ENCODE results near the gene PPP6R2.
A peak's percentile ranks its signal among the peaks of the same experiment; 100 is the strongest.

PPP6R2 gene

DNA sequence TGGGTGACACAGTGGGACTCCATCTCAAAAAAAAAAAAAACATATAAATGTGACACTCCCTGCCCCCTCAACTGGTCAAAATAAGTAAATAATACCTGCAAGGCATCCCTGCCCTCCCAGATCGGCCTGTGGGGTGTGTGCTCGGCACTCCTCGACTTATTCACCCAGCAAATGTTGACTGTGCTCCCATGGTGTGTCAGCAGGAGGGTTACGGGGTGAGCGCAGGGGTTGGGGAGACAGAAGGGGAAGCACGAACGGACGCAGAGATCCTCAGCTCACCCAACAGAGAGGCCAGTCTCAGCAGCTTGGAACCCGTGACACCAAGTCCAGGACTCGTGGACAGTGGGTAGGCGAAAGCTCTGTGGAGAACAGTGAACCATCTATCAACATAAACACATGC is 136.6 kb downstream of the PPP6R2 start:
- POLR2A ChIA-PET, result no interaction called here

DNA sequence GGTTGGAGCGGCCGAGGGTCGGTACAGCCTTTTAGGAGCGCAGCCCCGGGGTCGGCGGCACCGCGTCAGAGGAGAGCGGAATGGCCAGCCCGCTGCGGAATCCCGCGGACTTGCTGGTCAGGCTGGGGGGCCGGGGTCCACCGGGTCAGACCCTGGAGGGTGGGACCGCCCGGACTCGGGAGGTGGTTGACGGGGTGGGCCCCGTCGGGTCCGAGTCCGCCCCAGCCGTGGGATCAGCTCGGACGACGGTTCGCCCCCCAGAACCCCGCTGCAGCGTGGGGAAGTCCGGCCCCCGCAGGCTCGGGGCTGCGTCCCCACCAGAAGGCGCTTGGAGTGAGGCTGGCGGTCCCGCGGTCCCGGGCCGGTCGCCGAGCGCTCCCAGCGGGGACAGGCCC is 137.9 kb downstream of the PPP6R2 start:
- DNase-seq (ENCODE audit: low read depth, low spot score), result no peak
- TF ChIP-seq, protein P1, sequence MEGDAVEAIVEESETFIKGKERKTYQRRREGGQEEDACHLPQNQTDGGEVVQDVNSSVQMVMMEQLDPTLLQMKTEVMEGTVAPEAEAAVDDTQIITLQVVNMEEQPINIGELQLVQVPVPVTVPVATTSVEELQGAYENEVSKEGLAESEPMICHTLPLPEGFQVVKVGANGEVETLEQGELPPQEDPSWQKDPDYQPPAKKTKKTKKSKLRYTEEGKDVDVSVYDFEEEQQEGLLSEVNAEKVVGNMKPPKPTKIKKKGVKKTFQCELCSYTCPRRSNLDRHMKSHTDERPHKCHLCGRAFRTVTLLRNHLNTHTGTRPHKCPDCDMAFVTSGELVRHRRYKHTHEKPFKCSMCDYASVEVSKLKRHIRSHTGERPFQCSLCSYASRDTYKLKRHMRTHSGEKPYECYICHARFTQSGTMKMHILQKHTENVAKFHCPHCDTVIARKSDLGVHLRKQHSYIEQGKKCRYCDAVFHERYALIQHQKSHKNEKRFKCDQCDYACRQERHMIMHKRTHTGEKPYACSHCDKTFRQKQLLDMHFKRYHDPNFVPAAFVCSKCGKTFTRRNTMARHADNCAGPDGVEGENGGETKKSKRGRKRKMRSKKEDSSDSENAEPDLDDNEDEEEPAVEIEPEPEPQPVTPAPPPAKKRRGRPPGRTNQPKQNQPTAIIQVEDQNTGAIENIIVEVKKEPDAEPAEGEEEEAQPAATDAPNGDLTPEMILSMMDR (IDR thresholded peaks at IDR 0.05; ENCODE audit: insufficient read depth, low read length, missing control alignments), result no peak
- POLR2A ChIA-PET, result no interaction called here
- H3K4me3 ChIP-seq (ENCODE audit: low read depth, low read length), result peak overlapping the region; percentile 70
- CTCF ChIA-PET, result interaction anchor here (1.2 to 2.1 kb wide), 2 partner anchors 13 to 16 kb away, joined by 4 to 9 read pairs; no protein-coding TSS in a partner anchor

More for the DNA sequence above, 136.6 kb downstream of the PPP6R2 start:
- no peak for DNase-seq (ENCODE audit: low read depth, low spot score)
- H3K4me3 ChIP-seq (ENCODE audit: low read depth, low read length), result no peak overlapping the region
- TF ChIP-seq, protein P1 (IDR thresholded peaks at IDR 0.05; ENCODE audit: insufficient read depth, low read length, missing control alignments), result no peak
- CTCF ChIA-PET, result interaction anchor here (0.6 to 2.1 kb wide), 2 partner anchors 18 to 46 kb away, joined by 3 to 9 read pairs; no protein-coding TSS in a partner anchor

DNA sequence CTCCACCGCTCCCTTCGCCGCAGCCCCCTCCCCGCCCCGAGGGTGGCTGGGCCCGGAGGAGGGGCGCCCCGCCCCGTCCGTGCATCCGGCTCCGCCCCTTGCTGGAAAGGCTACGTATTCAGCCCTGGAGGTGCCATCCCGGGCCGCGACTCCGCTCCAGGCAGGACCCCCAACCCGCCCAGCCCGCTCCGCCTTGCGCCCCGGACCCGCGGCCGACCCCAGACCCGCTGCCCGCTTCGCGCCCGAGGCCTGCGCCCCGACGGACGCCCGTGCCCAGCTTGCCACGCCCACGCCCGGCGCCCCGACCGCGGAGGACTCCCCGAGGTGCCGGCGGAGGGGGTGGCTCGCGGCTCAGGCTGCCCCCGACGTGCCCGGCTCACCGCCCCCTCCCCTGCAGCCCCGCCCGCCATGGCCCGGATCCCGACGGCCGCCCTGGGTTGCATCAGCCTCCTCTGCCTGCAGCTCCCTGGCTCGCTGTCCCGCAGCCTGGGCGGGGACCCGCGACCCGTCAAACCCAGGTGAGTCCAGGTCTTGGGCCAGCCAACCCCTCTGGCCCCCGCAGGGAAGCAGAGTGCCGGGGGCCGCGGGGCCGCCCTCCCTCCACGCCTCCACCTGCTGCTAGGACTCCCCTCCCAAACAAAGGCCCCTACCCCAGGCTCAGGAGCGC is 138.4 kb downstream of the PPP6R2 start, which contains the start of gene ADM2:
Gene ADM2 (plus strand): TSS at position 104 of the 667 bp plus-strand sequence. CDS start 305 bp downstream, at position 409.
- peak within 1 kb of the TSS; percentile 70 for H3K4me3 ChIP-seq (ENCODE audit: low read depth, low read length)
- TF ChIP-seq, protein P1 (IDR thresholded peaks at IDR 0.05; ENCODE audit: insufficient read depth, low read length, missing control alignments), result no peak
- ChIA-PET POLR2A (no interaction called here), CTCF (interaction anchor here (1.2 kb wide), 1 partner anchor 13 kb away, joined by 4 read pairs; no protein-coding TSS in a partner anchor)
- DNase-seq (ENCODE audit: low read depth, low spot score), result no peak

DNA sequence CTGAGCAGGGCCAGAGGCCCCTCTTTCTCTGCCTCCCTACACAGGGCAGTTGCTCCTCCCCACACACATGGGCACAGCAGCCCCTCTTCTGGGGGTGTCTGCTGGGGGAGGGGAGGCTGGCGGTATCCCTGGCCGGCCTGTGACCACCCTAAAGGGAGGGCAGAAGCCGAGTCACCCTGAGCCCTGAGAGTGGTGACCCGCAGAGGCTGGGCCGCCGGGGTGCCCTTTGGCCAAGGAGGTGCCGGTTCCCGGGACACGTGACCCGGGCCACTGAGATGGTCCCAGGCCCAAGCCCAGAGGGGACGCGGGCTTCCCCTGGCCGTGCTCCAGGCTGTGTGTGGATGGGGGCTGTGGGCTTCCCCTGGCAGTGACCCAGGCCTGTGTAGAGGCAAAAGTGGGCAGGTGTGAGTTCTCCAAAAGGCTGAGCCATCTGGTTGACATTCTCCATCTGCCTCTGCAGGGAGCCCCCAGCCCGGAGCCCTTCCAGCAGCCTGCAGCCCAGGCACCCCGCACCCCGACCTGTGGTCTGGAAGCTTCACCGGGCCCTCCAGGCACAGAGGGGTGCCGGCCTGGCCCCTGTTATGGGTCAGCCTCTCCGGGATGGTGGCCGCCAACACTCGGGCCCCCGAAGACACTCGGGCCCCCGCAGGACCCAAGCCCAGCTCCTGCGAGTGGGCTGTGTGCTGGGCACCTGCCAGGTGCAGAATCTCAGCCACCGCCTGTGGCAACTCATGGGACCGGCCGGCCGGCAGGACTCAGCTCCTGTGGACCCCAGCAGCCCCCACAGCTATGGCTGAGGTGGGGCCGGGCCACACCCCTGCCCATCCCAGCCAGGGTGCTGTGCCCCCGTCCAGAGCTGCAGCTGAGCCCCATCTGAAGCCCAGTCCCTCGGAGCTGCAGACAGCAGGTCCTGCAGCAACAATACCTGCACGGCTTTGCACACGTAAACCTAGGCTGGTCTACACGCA is 139.3 kb downstream of the PPP6R2 start:
- ChIA-PET POLR2A (no interaction called here), CTCF (interaction anchor here (0.8 to 1.2 kb wide), 3 partner anchors 12 to 141 kb away, joined by 3 to 4 read pairs (median 3); no protein-coding TSS in a partner anchor)
- TF ChIP-seq, protein P1 (IDR thresholded peaks at IDR 0.05; ENCODE audit: insufficient read depth, low read length, missing control alignments), result no peak
- DNase-seq (ENCODE audit: low read depth, low spot score), result no peak
- peak overlapping the region; percentile 70 for H3K4me3 ChIP-seq (ENCODE audit: low read depth, low read length)

DNA sequence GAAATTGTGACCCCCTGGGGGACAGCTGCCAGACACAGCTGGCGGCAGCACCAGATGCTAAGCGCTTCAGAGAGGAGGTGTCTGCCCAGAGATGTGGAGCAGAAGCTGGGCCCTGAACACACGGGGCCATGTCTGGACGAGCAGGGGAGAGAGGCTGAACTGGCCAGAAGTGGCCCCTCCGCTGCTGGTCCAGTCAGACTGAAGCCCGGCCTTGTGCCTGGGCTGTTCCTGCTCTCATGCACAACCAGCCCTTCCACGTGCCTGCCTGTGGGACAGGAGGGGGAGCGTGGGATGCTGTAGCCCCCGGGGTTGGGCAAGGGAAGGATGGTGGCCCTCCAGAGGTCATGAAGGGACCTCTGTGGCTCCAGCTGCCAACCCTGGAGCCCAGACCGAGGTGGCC is 140.0 kb downstream of the PPP6R2 start:
- ChIA-PET POLR2A (no interaction called here), CTCF (interaction anchor here (1.0 to 1.2 kb wide), 2 partner anchors 22 to 142 kb away, joined by 3 read pairs; no protein-coding TSS in a partner anchor)
- TF ChIP-seq, protein P1 (IDR thresholded peaks at IDR 0.05; ENCODE audit: insufficient read depth, low read length, missing control alignments), result no peak
- no peak for DNase-seq (ENCODE audit: low read depth, low spot score)
- H3K4me3 ChIP-seq (ENCODE audit: low read depth, low read length), result peak overlapping the region; percentile 70

Data from AG04449 (cell line).